ENCODE measurements around the gene CREB5.

CREB5 gene

DNA sequence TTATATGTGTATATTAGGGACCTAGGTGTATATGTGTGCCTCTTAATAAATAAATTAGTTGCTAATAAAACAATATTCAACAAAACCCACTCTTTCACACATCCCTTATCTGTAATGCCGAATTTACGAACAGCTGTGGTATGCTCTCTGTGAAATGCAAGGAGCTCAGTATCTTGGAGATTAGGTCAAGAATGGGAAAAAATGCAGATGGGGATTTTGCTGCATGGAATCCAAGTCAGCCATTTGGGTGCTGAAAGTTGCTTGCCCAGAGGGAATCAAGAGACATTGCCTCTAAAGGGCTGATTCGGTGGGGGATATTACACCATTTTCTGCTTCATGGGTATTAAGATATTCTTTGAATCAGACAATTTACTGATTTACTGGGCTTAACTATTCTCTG lies 93.5 kb downstream of the CREB5 start:
- Histone ChIP-seq H3K4me3 (ENCODE audit: low read depth, low read length) (no peak overlapping the region), H3K4me1 (ENCODE audit: control insufficient read depth, insufficient read depth, low read length) (no peaks in the 10 kb centered on the region), H3K9me3 (ENCODE audit: control insufficient read depth, insufficient read depth, low read length) (no peaks in the 10 kb centered on the region), H3K9ac (ENCODE audit: low read depth, low read length) (no peak overlapping the region), H3K27me3 (ENCODE audit: control insufficient read depth, insufficient read depth, low read length) (no peaks in the 10 kb centered on the region), H3K36me3 (ENCODE audit: control insufficient read depth, insufficient read depth, low read length) (no peaks in the 10 kb centered on the region)

DNA sequence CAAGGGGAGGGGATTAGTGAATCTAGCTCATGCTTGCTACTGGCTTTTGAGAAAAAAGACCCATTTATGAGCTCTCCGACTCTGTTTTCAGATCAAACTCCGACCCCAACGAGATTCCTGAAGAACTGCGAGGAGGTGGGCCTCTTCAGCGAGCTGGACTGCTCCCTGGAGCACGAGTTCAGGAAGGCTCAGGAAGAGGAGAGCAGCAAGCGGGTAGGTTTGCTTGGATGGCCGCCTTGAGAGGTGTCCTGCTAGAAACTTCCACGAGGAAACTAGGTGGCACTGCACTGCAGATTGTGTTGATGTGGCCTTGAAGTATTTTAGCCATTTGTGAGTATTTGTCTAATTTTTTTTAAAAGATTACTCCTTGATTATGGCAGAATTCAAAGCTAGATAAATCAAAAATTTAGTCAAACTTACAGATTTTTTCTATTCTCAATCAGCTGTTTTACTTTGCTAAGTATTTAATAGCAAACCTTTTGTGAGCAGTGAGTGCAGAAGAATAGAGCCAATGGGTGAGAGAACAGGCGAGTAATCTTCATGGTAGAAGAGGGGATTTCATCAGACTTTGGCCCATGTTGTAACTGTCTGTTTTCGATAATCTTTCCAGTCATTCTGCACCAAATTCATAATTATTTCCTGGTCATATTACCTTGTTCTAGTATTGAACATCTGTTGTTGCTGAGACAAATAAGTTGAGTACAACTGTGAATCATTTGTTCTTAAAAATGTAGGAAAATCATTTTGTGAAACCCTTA lies 95.4 kb downstream of the CREB5 start:
- Histone ChIP-seq H3K4me1 (ENCODE audit: control insufficient read depth, insufficient read depth, low read length) (no peaks in the 10 kb centered on the region), H3K36me3 (ENCODE audit: control insufficient read depth, insufficient read depth, low read length) (no peaks in the 10 kb centered on the region), H3K9me3 (ENCODE audit: control insufficient read depth, insufficient read depth, low read length) (no peaks in the 10 kb centered on the region), H3K4me3 (ENCODE audit: low read depth, low read length) (no peak overlapping the region), H3K9ac (ENCODE audit: low read depth, low read length) (no peak overlapping the region), H3K27me3 (ENCODE audit: control insufficient read depth, insufficient read depth, low read length) (no peaks in the 10 kb centered on the region)

DNA sequence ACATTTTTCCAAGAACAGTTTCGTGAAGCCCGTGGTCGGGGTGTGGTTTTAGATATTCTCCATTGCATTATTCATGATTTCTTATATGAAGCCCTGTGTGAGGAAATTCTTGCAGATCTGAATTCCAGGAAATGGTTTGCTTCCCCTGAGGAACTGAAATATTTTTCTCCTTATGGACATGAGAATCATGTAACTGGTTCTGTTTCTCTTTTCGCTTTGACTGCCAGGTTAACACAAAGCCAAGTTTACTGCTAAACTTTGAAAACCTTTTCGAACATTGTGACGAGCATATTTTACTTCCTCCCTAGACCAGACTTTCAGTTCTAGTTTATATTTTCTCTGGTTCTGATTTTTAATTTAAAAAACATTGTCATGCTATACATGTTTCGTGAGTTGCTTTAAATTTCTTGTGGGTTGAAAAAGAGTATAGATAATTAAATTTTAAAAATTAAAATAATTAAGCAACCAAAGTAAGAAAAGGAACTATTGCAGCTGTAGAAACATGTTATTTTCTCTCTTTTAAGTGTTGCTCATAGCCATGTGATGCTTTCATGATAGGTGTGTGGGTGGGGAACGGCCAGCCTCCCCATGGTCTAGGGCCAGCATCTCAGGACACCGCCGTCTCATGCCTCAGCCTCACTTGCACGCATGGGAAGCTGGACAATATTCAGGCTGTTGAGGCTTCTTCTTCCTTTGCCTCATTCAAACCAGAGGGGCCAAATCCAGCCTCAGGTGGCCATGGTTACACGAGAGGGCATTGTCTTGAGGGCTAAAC lies 97.1 kb downstream of the CREB5 start:
- Histone ChIP-seq H3K4me1 (ENCODE audit: control insufficient read depth, insufficient read depth, low read length) (no peaks in the 10 kb centered on the region), H3K4me3 (ENCODE audit: low read depth, low read length) (no peak overlapping the region), H3K9me3 (ENCODE audit: control insufficient read depth, insufficient read depth, low read length) (no peaks in the 10 kb centered on the region), H3K27me3 (ENCODE audit: control insufficient read depth, insufficient read depth, low read length) (no peaks in the 10 kb centered on the region), H3K9ac (ENCODE audit: low read depth, low read length) (no peak overlapping the region), H3K36me3 (ENCODE audit: control insufficient read depth, insufficient read depth, low read length) (no peaks in the 10 kb centered on the region)

DNA sequence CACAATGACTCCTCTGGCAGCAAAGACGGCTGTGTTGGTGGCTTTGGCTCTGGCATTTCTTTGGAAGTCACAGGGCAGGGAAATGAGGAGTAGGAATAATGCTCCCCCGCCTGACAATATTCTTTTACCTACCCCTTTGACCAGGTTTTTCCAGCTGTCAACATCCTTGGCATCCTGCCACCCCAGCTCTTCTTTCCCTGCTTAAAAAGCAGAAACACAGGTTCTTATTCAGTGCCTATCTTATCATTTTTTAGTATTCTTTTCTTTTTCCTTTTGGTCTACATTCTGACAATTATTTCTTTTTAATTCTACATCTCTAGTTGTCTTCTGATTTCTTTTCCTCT lies 97.7 kb downstream of the CREB5 start:
- H3K9ac ChIP-seq (ENCODE audit: low read depth, low read length) = no peak overlapping the region
- H3K36me3 ChIP-seq (ENCODE audit: control insufficient read depth, insufficient read depth, low read length) = no peaks in the 10 kb centered on the region
- H3K9me3 ChIP-seq (ENCODE audit: control insufficient read depth, insufficient read depth, low read length) = no peaks in the 10 kb centered on the region
- no peak overlapping the region for H3K4me3 ChIP-seq (ENCODE audit: low read depth, low read length)
- H3K4me1 ChIP-seq (ENCODE audit: control insufficient read depth, insufficient read depth, low read length) = no peaks in the 10 kb centered on the region
- H3K27me3 ChIP-seq (ENCODE audit: control insufficient read depth, insufficient read depth, low read length) = no peaks in the 10 kb centered on the region

DNA sequence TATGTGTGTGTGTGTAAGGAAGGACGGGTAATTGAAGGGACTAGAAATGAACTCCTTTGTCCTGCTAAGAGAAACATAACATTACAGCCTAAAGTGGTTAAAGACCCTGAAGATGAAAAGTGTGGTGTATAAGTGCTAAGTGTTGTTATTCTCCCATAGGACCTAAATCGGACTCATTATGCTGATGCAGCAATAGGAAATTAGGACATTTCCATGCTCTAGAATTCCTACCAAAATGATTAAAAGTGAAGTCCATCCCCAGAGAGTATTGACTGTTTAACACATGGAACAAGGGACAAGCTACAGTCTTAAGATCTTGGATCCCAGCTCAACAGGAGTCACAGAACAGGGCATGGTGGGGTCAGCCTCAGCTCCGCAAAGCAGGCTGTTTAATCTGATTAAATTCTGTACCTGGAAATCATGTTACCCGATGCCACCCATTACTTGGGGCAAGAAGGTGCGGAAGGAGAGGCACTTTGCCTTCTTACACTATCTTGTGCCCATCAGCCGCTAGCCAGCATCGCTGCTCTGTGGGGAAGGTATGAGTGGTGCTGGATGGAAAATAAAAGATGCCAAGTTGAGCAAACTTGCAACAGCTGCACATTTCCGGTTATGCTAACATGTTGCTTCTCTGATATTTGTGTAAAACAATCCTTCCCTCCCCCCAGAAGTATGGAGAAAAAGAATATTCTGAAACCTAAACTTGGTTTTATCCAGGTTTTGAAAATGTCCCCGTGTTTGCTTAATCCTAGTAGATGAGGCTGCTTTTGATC lies 100.5 kb downstream of the CREB5 start:
- H3K4me1 ChIP-seq (ENCODE audit: control insufficient read depth, insufficient read depth, low read length) = peaks cover 5% of the 10 kb centered on the region
- H3K27me3 ChIP-seq (ENCODE audit: control insufficient read depth, insufficient read depth, low read length) = no peaks in the 10 kb centered on the region
- H3K36me3 ChIP-seq (ENCODE audit: control insufficient read depth, insufficient read depth, low read length) = no peaks in the 10 kb centered on the region
- H3K9ac ChIP-seq (ENCODE audit: low read depth, low read length) = no peak overlapping the region
- H3K9me3 ChIP-seq (ENCODE audit: control insufficient read depth, insufficient read depth, low read length) = no peaks in the 10 kb centered on the region
- H3K4me3 ChIP-seq (ENCODE audit: low read depth, low read length) = no peak overlapping the region

DNA sequence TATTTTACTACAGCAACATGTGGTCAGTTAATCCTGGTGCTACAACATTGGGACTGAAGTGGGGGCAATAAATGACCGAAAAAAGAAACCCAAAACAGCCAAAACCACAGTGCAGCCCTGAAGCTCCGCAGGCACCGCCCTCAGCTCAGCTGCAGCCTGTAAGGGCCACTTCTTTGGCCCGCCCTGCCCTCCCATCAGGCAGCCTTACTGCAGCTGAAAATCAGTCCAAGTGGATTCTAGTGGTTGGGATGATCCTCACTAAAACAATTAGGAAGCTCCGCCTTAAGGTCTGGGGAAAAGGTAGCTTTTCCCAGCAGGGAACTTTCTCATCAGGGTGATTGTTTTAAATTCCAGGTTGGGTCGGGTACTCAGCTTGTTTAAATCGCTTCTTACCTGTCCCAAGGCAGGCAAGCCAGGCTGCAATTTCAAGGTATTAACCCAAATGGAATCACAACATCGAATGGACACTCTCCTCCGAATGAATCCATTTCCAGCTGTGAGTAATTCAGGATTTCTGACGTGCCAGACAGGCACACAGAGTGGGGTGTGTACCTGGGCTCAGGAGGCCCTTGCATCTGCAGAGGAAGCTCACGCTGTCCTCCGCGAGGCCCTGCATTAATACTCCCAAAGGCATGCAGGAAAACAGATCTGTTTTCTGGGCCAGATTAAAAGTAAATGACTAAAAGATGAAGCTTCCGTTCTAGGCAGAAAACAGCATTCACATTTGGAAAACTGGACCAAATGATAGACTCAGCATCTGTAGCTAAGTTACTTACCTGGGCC lies 104.3 kb downstream of the CREB5 start:
- Histone ChIP-seq H3K36me3 (ENCODE audit: control insufficient read depth, insufficient read depth, low read length) (no peaks in the 10 kb centered on the region), H3K4me3 (ENCODE audit: low read depth, low read length) (no peak overlapping the region), H3K27me3 (ENCODE audit: control insufficient read depth, insufficient read depth, low read length) (no peaks in the 10 kb centered on the region), H3K9me3 (ENCODE audit: control insufficient read depth, insufficient read depth, low read length) (no peaks in the 10 kb centered on the region), H3K4me1 (ENCODE audit: control insufficient read depth, insufficient read depth, low read length) (peaks cover 5% of the 10 kb centered on the region), H3K9ac (ENCODE audit: low read depth, low read length) (no peak overlapping the region)

DNA sequence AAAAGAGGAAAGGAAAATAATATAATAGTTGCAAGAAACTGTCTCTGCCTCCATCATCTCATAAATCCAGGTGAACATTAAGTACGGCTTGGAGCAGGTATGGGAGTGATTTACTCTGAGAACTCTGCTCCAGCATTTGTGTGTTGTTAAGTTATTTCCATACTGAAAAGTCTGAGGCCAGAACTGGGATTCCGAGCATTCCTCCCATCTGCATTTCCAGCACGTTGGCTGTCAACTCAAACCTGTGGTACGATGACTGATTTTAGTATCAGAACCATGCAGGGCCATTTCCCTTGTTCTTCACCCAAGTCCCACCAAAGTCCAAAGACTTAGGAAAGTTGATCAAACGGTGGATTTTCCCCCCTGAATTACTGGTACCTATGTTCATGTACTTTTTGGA lies 104.9 kb downstream of the CREB5 start:
- no peaks in the 10 kb centered on the region for H3K27me3 ChIP-seq (ENCODE audit: control insufficient read depth, insufficient read depth, low read length)
- H3K4me1 ChIP-seq (ENCODE audit: control insufficient read depth, insufficient read depth, low read length) = peaks cover 5% of the 10 kb centered on the region
- H3K36me3 ChIP-seq (ENCODE audit: control insufficient read depth, insufficient read depth, low read length) = no peaks in the 10 kb centered on the region
- H3K9ac ChIP-seq (ENCODE audit: low read depth, low read length) = no peak overlapping the region
- H3K4me3 ChIP-seq (ENCODE audit: low read depth, low read length) = no peak overlapping the region
- H3K9me3 ChIP-seq (ENCODE audit: control insufficient read depth, insufficient read depth, low read length) = no peaks in the 10 kb centered on the region

DNA sequence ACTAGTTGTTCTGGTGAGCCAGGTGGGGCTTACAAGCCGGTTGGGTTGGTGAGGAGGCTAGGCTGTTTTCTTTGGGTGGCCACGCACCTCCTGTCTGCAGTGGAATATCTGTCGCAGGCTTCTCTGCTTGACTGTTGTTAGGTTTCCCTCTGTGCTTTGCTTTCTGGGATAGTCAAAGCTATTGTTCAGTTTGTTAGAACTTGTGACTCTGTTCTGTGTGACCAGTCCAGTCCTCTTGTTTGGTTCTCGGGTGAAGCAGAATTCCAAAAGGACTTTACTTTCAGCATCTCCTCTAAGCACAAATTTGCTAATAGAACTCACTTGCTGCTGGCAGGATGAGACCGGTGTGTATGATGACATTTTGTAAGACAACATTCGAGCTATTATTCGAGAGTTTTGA lies 105.3 kb downstream of the CREB5 start:
- Histone ChIP-seq H3K36me3 (ENCODE audit: control insufficient read depth, insufficient read depth, low read length) (no peaks in the 10 kb centered on the region), H3K4me1 (ENCODE audit: control insufficient read depth, insufficient read depth, low read length) (peaks cover 5% of the 10 kb centered on the region), H3K9ac (ENCODE audit: low read depth, low read length) (no peak overlapping the region), H3K27me3 (ENCODE audit: control insufficient read depth, insufficient read depth, low read length) (no peaks in the 10 kb centered on the region), H3K4me3 (ENCODE audit: low read depth, low read length) (no peak overlapping the region), H3K9me3 (ENCODE audit: control insufficient read depth, insufficient read depth, low read length) (no peaks in the 10 kb centered on the region)

DNA sequence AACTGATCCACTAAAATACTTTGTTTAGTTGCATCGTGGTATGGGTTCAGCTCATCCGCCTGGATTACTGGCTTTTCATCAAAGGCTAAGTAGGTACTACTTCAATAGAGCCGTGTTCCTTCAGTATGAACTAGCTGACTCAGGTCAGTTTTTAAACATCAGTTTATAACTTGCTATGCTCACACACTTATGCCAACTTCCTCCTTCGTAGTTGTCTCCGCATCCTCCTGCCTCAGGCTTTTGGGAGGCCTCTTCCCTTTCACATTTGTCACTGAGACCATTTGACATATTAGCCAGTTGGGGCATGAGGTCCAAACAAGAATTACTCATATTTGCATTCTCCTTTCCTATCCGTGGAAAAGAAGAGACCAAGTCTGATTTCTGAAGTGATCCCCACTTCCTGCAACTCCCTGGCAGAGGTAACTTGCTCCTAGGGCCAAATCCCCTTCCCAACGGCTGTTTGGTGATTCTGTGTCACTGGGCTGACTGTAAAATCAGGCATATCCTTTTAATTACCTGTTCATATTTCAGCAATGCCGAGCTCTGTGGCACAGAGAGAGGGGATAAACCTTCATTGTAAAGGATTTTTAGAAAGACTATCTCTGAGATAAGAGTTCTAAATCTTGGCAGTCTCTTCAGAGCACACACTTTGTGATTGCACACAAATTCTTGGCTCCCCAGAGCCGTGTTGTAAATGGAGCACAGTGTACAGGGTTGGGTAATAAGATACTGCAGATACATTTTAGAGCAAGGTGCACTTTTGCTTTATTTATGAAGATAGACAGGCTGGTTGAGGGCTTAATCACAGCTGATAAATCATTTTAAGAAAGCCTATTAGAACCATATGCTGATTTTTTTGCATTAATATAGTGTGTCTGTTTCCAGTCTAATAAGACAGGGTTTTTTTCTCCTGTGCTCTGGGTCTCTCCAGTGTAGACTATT lies 108.0 kb downstream of the CREB5 start:
- Histone ChIP-seq H3K27me3 (ENCODE audit: control insufficient read depth, insufficient read depth, low read length) (no peaks in the 10 kb centered on the region), H3K4me1 (ENCODE audit: control insufficient read depth, insufficient read depth, low read length) (peaks cover 5% of the 10 kb centered on the region)

DNA sequence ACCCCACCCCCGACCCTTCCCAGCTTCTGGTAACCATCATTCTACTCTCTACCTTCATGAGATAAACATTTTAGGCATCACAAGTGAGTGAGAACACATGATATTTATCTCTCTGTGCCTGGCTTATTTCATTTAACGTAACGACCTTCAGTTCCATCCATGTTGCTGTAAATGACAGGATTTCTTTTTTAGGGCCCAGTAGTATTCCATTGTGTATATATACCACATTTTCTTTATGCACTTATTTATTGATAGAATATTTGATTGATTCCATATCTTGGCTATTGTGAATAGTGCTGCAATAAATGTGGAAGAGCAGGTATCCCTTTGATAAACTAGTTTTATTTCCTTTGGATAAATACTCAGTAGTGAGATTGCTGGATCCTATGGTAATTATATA lies 112.7 kb downstream of the CREB5 start:
- Histone ChIP-seq H3K36me3 (ENCODE audit: control insufficient read depth, insufficient read depth, low read length) (no peaks in the 10 kb centered on the region), H3K9ac (ENCODE audit: low read depth, low read length) (no peak overlapping the region), H3K4me1 (ENCODE audit: control insufficient read depth, insufficient read depth, low read length) (no peaks in the 10 kb centered on the region), H3K9me3 (ENCODE audit: control insufficient read depth, insufficient read depth, low read length) (no peaks in the 10 kb centered on the region), H3K4me3 (ENCODE audit: low read depth, low read length) (no peak overlapping the region), H3K27me3 (ENCODE audit: control insufficient read depth, insufficient read depth, low read length) (no peaks in the 10 kb centered on the region)

More for the DNA sequence above, 108.0 kb downstream of the CREB5 start:
- H3K9me3 ChIP-seq (ENCODE audit: control insufficient read depth, insufficient read depth, low read length) = no peaks in the 10 kb centered on the region
- no peaks in the 10 kb centered on the region for H3K36me3 ChIP-seq (ENCODE audit: control insufficient read depth, insufficient read depth, low read length)
- H3K9ac ChIP-seq (ENCODE audit: low read depth, low read length) = no peak overlapping the region
- H3K4me3 ChIP-seq (ENCODE audit: low read depth, low read length) = no peak overlapping the region

Data from iPS-15b (cell line).